Measurements from ENCODE around the gene PSKH1. TPM values are rescaled to one million over a fixed set of nuclear protein-coding genes. Genes with fewer than 3 reads are reported as not detected.

The PSKH1 gene
- polyA plus RNA-seq, 4 donors: 33.7 to 41.8 (median 37.9) TPM

DNA sequence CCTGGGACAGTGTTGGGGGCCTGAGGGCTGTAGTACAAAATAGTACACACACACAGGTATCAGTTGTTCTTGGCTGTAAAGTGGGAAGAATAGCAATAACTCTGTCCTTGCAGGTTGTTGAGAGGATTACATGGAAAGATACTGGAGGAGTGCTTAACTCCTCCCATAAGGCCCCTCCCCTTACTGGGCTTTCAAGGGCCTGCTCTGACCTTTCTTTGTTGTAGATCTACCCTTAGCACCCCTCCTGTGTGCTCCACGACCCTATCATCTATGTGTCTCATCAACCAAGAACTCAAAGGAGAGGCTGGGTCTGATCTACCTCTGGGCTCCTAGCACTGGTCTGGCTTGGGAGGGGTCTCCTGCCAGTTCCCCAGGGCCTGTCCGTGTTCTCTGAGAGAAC, 28.5 kb upstream of the PSKH1 start:
- no peak for DNase-seq (ENCODE audit: low read depth in 4 of 4, low spot score in 3 of 4)

DNA sequence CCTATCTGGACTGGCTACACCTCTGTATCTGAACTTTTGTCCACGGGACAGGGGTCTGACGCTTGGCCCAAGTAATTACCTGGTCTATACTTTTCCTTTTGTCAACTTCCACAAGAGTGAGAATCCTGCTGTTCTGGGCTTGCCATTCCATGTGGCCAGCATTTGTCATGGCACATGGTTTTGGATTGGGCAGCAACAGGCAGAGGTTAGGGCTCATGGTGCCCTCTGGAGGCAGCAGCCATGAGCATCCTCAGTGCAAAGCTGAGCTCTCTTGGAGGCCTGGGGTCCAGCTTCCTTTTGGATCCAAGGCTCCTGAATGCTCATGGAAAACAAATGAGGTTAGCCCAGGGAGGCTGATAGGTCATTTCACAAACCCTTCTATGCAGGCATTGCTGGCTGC, 27.7 kb upstream of the PSKH1 start:
- no peak for DNase-seq (ENCODE audit: low read depth in 4 of 4, low spot score in 3 of 4)

DNA sequence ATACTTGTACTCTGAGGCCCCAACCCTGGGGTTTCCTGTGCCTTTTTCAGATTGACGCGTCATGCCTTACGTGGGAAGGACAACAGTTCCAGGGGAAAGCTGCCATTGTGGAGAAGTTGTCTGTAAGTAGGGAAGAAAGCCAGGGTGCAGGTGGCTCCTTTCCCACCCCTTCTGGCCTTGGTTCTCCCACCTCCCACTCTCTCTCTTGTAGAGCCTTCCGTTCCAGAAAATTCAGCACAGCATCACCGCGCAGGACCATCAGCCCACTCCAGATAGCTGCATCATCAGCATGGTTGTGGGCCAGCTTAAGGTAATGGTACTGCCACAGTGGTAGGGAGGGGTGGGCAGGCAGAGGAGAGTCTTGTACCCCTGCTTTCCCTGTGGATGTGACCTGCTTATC, 24.8 kb upstream of the PSKH1 start:
- no peak for DNase-seq (ENCODE audit: low read depth in 4 of 4, low spot score in 3 of 4)

DNA sequence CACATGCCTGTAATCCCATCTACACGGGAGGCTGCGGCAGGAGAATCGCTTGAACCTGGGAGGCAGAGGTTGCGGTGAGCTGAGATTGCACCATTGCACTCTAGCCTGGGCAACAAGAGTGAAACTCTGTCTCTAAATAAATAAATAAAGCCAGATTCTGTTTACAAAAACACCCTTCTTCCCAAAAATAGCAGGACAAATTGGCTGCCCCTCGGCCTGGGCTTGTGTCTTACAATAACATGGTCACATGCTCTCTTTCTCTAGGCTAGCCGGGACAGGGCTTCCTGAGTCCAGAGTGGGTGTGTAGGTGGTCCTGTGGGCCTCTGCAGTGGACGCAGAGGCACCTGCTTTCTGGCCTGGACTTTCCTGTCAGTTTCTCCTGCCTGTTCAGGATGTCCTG, 23.4 kb upstream of the PSKH1 start:
- DNase-seq (ENCODE audit: low read depth in 4 of 4, low spot score in 3 of 4): no peak

DNA sequence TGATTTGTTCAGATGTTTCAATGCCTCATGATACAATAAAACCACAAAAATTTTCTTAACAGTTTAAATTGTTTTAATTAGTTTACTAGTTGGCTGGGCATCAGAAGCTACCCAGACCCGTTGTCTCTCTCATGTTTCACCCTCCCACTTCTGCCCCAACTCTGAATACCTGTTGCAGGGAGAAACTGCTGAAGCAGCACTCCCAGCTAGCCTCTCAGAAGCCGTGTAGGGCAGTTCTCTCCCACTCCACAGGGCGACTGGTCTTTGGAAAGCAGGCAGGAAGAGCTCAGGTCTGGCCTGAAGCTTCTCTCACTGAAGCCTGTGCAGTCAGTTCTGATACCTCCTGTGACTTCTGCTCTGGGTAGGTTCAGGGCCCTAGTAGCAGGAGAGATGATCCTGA, 21.8 kb upstream of the PSKH1 start:
- DNase-seq (ENCODE audit: low read depth in 4 of 4, low spot score in 3 of 4): no peak

DNA sequence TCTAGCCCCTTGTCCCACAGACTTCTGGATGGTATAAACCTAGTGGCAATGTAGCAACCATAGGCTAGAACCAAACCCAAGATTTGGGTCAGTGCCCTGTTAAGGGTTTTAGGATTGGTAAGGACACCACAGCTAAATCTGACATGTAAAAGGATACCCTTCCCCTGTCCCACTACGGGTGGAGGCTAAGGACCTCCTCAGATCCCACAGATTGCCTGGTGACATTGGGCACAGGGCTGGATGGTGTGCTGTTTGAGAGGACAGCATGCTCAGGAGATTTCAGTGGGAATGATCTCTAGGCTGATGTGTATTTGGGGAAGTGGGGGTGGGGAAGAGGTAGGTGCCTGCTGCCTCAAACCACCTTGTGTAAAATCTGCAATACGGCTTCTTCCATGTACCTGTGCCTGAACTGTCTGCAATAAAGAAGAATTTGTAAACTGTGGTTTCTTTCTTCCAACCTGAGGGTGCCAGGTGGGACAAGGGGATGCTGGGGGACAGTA, 20.9 kb upstream of the PSKH1 start:
- DNase-seq (ENCODE audit: low read depth in 4 of 4, low spot score in 3 of 4): no peak

DNA sequence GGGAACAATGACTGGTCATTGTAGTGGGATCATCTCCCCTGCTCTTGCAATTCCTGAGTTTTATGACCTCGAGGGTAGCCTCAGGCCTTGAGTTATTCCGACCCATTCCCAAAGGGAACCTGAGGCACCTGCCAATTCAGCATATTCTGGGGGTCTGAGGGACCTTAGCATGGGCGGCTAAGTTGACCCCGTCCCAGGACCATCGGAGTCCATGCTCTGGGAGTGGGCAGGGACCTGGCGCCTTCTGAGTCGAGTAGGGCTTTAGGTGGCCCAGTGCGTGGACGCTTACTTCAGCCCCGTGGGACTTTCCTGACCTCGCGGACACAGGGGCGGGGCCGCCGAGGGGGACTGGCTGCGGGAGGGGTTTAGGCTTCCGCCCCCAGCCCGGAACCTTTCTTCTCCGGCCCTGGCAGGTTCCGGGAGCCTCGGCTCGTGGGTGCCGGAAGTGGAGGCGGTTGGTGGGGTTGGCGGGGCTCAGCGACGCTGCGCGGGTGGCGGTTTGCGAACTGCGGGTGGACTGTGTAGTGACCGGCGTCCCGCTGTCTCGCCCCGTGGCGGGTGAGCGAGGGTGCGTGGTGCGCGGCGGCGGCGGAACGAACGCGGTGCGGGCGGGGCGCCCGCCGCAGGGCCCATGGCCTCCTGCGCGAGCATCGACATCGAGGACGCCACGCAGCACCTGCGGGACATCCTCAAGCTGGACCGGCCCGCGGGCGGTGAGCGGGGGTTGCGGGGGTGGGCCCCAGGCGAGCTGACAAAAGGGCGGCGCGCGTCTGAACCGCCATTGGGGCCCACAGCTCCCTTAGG, 20.2 kb upstream of the PSKH1 start, which contains the start of gene EDC4:
Gene EDC4 (plus strand): TSS at position 422 of the 804 bp plus-strand sequence. CDS start 210 bp downstream, at position 632.
- peak in 2 of 4 donors; percentile 52 to 57 for DNase-seq (ENCODE audit: low read depth in 4 of 4, low spot score in 3 of 4)

DNA sequence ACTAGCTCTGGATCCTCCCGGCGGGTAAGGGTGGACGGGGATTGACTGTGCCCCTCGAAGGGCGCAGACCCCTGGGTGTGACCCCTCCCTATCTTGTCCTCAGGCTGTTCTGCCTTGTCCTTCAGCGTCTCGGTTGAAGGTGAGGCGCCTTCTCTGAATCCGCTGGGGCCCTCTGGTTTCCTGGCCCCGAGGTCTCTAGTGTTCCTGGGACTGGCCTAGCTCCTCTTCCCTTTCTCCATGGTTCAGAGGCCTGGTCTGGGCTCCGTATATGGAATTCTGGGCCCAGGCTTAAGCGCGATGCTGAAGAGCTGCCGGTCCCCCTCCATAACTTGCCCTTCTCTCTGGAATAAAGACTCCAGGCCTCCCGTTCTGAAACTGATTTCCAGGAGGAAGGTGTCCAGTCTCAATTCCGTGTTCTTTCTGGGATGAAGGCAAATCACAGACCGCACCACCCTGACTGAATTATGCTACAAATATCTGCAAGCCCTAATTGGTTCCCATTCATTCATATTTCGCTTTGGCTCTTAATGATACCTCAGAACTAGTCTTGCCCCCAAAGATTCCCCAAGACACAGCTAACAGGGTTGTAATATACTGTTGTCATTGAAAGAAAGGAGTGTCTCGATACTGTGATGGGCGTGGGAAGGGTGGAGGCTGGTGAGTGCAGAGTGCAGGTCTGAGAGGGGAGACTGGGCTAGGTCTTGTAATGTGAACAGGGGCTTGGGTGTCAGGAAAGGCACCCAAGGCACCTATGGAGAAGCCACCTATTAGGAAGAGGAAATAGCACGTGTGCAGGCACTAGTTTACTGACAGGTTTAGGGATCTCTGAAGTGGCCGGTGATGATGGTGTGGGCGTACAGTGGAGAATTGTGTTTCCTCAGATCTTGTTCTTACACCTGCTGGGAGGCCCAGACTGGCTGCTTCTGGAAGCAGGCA, 19.4 kb upstream of the PSKH1 start:
- DNase-seq (ENCODE audit: low read depth in 4 of 4, low spot score in 3 of 4): no peak

DNA sequence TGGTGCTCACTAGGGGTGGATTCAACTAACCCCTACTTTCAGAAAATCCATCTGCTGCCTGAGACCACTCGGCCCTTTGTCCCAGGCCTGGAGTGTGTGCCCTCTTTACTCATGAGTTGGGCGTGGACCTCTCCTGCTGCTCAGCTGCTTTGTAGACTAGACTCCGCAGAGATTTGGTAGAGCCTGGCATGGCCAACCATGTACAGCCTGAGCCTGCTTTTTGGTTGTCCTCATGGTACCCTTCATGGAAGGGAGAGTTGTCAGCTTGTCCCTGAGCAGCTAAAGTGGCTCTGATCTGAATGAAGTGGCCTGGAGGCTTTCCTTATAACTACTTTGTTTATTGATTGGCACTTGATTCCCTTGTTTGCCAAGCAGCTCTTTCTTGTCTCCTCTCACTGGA, 18.7 kb upstream of the PSKH1 start:
- no peak for DNase-seq (ENCODE audit: low read depth in 4 of 4, low spot score in 3 of 4)

DNA sequence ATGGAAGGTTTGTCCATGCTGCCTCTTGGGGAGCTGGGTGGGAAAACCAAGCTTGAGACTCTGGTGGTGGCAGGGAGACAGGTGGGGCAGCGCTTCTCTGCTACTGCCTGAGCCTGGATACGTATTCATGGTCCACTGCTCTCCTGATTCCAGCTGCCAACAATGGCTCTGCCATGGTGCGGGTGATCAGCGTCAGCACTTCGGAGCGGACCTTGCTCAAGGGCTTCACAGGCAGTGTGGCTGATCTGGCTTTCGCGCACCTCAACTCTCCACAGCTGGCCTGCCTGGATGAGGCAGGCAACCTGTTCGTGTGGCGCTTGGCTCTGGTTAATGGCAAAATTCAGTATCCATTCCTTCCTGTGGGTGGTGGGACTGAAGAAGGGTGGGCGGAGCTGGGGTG, 16.0 kb upstream of the PSKH1 start:
- no peak for DNase-seq (ENCODE audit: low read depth in 4 of 4, low spot score in 3 of 4)

DNA sequence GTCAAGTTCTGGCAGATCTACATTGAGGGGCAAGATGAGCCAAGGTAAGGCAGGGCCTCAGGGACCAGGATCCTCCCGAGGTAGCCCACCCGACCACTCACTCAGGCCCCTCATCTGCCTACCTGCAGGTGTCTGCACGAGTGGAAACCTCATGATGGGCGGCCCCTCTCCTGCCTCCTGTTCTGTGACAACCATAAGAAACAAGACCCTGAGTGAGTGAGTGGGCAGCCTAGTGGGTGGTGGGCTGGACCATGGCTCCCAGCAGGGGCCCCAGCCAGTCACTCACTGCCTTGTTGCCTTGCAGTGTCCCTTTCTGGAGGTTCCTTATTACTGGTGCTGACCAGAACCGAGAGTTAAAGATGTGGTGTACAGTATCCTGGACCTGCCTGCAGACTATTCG, 14.8 kb upstream of the PSKH1 start:
- DNase-seq (ENCODE audit: low read depth in 4 of 4, low spot score in 3 of 4): no peak

DNA sequence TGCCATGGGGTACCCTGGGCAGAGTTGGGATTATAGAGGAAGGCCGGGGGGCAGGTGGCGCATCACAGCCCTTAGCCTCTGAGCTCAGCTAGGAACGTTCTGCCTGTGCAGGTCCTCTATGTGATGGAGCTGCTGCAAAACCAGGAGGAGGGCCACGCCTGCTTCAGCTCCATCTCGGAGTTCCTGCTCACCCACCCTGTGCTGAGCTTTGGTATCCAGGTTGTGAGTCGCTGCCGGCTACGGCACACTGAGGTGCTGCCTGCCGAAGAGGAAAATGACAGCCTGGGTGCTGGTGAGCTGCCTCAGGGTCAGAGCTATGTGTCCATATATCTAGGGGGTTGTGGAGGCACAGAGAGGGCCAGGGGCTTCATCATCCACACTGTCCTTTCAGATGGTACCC, 14.2 kb upstream of the PSKH1 start:
- DNase-seq (ENCODE audit: low read depth in 4 of 4, low spot score in 3 of 4): no peak

DNA sequence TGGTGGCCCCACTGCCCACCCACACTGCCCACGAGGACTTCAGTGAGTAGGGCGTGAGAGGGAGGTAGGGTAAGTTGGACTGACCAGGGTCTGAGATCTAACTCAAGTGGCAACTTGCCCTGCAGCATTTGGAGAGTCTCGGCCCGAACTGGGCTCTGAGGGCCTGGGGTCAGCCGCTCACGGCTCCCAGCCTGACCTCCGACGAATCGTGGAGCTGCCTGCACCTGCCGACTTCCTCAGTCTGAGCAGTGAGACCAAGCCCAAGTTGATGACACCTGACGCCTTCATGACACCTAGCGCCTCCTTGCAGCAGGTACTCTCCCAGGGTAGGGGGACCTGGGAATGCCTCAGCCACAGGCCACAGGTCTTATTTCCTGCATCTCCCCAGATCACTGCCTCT, 13.6 kb upstream of the PSKH1 start:
- no peak for DNase-seq (ENCODE audit: low read depth in 4 of 4, low spot score in 3 of 4)

DNA sequence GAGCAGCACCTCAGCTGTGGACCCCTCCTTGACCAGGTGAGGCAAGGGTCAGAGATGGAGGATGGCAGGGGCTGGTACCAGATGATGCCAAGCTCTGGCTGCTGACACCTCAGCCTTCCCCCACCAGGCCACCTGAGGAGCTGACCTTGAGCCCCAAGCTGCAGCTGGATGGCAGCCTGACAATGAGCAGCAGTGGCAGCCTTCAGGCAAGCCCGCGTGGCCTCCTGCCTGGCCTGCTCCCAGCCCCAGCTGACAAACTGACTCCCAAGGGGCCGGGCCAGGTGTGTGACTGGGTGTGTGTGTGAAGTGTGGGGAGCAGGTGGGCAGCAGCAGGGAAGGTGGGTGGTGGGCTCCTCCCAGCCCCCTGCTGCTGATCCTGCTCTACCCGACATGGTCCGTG, 13.1 kb upstream of the PSKH1 start:
- no peak for DNase-seq (ENCODE audit: low read depth in 4 of 4, low spot score in 3 of 4)

DNA sequence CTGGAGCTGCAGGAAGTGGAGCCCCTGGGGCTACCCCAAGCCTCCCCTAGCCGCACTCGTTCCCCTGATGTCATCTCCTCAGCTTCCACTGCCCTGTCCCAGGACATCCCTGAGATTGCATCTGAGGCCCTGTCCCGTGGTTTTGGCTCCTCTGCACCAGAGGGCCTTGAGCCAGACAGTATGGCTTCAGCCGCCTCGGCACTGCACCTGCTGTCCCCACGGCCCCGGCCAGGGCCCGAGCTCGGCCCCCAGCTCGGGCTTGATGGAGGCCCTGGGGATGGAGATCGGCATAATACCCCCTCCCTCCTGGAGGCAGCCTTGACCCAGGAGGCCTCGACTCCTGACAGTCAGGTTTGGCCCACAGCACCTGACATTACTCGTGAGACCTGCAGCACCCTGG, 12.5 kb upstream of the PSKH1 start:
- no peak for DNase-seq (ENCODE audit: low read depth in 4 of 4, low spot score in 3 of 4)

DNA sequence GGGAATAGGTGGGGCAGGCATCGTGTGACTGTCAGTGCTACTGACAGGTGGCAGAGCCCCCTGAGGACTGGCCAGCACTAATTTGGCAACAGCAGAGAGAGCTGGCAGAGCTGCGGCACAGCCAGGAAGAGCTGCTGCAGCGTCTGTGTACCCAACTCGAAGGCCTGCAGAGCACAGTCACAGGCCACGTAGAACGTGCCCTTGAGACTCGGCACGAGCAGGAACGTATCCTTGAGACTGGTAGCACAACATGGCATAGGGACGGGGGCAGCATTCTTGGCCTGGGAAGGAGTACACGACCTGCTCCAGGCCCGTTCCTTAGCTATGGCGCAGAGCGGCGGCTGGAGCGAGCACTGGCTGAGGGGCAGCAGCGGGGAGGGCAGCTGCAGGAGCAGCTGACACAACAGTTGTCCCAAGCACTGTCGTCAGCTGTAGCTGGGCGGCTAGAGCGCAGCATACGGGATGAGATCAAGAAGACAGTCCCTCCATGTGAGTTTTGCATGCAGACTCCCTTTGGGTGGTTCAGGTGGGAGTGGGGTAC, 11.4 kb upstream of the PSKH1 start:
- no peak for DNase-seq (ENCODE audit: low read depth in 4 of 4, low spot score in 3 of 4)

DNA sequence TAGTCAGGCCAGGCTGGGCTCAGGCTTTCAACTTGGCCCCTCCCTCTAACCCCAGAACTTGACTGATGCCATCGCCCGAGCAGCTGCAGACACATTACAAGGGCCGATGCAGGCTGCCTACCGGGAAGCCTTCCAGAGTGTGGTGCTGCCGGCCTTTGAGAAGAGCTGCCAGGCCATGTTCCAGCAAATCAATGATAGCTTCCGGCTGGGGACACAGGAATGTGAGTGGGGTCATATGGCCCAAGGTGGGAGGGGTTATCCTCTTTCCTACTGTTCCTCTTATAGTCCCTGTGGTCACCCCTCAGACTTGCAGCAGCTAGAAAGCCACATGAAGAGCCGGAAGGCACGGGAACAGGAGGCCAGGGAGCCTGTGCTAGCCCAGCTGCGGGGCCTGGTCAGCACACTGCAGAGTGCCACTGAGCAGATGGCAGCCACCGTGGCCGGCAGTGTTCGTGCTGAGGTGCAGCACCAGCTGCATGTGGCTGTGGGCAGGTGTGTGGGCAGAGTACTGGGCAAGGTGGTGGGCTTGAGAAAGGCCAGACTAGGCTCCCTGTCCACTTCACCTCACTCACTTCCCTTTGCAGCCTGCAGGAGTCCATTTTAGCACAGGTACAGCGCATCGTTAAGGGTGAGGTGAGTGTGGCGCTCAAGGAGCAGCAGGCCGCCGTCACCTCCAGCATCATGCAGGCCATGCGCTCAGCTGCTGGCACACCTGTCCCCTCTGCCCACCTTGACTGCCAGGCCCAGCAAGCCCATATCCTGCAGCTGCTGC, 10.5 kb upstream of the PSKH1 start:
- DNase-seq (ENCODE audit: low read depth in 4 of 4, low spot score in 3 of 4): no peak

DNA sequence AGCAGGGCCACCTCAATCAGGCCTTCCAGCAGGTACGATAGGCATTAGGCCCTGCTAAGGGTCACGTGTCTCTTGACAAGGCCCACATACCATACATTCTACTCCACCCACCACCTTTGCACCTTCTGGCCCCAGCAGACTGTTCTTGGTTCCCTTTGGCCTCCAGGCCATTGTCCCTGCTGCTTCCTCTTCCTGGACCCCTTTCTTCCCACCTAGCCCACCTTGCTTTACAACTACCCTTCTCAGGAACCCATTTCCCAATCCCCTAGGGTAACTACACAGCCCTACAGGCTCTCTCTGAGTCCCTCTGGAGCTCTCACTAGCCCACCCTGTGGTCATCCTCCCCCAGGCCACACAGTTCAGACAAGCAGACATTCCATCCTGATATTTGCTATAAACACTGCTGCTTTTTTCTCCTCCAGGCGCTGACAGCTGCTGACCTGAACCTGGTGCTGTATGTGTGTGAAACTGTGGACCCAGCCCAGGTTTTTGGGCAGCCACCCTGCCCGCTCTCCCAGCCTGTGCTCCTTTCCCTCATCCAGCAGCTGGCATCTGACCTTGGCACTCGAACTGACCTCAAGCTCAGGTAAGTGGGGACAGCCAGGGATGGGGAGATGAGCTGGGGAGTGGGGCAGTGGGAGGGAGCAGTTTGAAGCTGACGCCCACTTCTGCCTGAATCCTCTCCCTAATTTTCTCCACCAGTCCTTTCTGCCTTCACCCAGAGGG, 9.7 kb upstream of the PSKH1 start:
- DNase-seq (ENCODE audit: low read depth in 4 of 4, low spot score in 3 of 4): no peak

DNA sequence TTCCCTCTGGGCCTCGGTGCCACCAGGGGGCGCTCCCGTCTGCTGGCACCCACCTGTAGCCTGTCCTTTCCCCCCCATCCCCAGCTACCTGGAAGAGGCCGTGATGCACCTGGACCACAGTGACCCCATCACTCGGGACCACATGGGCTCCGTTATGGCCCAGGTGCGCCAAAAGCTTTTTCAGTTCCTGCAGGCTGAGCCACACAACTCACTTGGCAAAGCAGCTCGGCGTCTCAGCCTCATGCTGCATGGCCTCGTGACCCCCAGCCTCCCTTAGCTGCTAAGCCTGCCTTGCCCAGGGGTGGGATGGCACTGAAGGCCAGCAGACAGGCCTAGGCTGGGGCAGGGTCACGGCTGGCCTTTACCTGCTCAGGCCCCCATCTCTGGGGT, 9.2 kb upstream of the PSKH1 start:
- no peak for DNase-seq (ENCODE audit: low read depth in 4 of 4, low spot score in 3 of 4)

DNA sequence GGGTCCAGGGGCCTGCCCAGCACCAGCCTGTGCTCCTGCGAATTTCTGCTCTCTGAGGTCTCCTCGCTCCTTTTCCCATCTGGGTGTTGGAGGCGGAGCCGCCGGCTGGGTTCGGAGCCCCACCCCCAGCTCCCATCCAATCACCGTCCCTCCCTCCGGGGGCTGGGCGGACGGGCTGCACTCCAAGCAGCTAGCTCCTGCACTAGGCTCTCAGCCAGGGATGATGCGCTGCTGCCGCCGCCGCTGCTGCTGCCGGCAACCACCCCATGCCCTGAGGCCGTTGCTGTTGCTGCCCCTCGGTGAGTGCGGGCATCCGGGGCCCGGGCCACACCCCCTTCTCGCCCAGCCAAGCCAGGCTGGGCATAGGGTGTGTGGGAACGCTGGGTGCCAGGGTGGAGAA, 8.4 kb upstream of the PSKH1 start, which contains the start of gene NRN1L:
Gene NRN1L (plus strand): TSS at position 202 of the 400 bp plus-strand sequence. CDS start 19 bp downstream, at position 221.
- peak in 3 of 4 donors; percentile 53 to 65 (median 58) for DNase-seq (ENCODE audit: low read depth in 4 of 4, low spot score in 3 of 4)

All from right renal pelvis (tissue), 4 donors.